IgD-negative memory B cell (primary cell): ENCODE results near the gene ELP2. TPM values are rescaled to one million over a fixed set of nuclear protein-coding genes. Genes with fewer than 3 reads are reported as not detected.

Source experiments
- polyA plus RNA-seq: library from polyadenylated mRNA; unstranded; fragments of 300-500 nt; fragmentation: Illumina TruSeq; gene quantifications from one replicate; pipeline ENCODE4 v1.2.3, GENCODE V29; 2021

Gene ELP2
- polyA plus RNA-seq, 1 donor from 2014 or later: 64.5 TPM

Other genes starting within 250 kb of the ELP2 start
- gene RPRD1A, start 62.3 kb upstream of the ELP2 start, polyA plus RNA-seq: 15.6 TPM
- gene SLC39A6, start 559 bp upstream of the ELP2 start, polyA plus RNA-seq: 24.3 TPM
- 0.13 TPM for gene MOCOS, start 57.6 kb downstream of the ELP2 start, polyA plus RNA-seq
- gene FHOD3, start 167.8 kb downstream of the ELP2 start, polyA plus RNA-seq: not detected